ENCODE measurements around the gene RUSC2.
"Not testable (repeated sequence)": the region's sequence is repeated elsewhere in the genome, so short reads cannot be mapped to it uniquely, and the experiment has no call there.

The RUSC2 gene

GRCh38 chr9:35489313-35490154 lies at the start of gene RUSC2:
Gene RUSC2, plus strand, starts transcription at chr9:35490111. Its CDS starts 56,411 bp downstream, at chr9:35546522.
- peak; percentile 71 for DNase-seq

- no peak for DNase-seq
These were observed 43.9 kb upstream of the RUSC2 start for GRCh38 chr9:35446012-35446411.

GRCh38 chr9:35448496-35448895 lies 41.4 kb upstream of the RUSC2 start:
- DNase-seq = no peak

GRCh38 chr9:35452481-35452880 lies 37.4 kb upstream of the RUSC2 start:
- no peak for DNase-seq

GRCh38 chr9:35453786-35454185 lies 36.1 kb upstream of the RUSC2 start:
- no peak for DNase-seq

GRCh38 chr9:35464141-35465025 lies 25.5 kb upstream of the RUSC2 start:
- no peak for DNase-seq

GRCh38 chr9:35470340-35470739 lies 19.6 kb upstream of the RUSC2 start:
- no peak for DNase-seq

GRCh38 chr9:35470894-35471293 lies 19.0 kb upstream of the RUSC2 start:
- DNase-seq = no peak

GRCh38 chr9:35476596-35476995 lies 13.3 kb upstream of the RUSC2 start:
- no peak for DNase-seq

- peak; percentile 61 for DNase-seq
These were observed 12.6 kb upstream of the RUSC2 start for GRCh38 chr9:35477211-35477855.

GRCh38 chr9:35478871-35479270 lies 11.0 kb upstream of the RUSC2 start:
- DNase-seq = no peak

- DNase-seq = no peak
These were observed 8.4 kb upstream of the RUSC2 start for GRCh38 chr9:35481347-35481975.

GRCh38 chr9:35482071-35482470 lies 7.8 kb upstream of the RUSC2 start:
- DNase-seq = no peak

- DNase-seq = no peak
These were observed 5.5 kb upstream of the RUSC2 start for GRCh38 chr9:35484406-35484805.

- no peak for DNase-seq
These were observed 2.8 kb upstream of the RUSC2 start for GRCh38 chr9:35487081-35487480.

GRCh38 chr9:35488021-35488420 lies 1.9 kb upstream of the RUSC2 start:
- DNase-seq = no peak

- DNase-seq = no peak
These were observed 1.2 kb upstream of the RUSC2 start for GRCh38 chr9:35488566-35489312.

GRCh38 chr9:35490155-35490909 lies 421 bp downstream of the RUSC2 start:
- no peak for DNase-seq

GRCh38 chr9:35490910-35491465 lies 1.1 kb downstream of the RUSC2 start:
- DNase-seq = no peak

GRCh38 chr9:35493119-35493518 lies 3.2 kb downstream of the RUSC2 start:
- not testable (repeated sequence) for DNase-seq

GRCh38 chr9:35495984-35496383 lies 6.1 kb downstream of the RUSC2 start:
- no peak for DNase-seq

Measured in NCI-H1105 treated with DMSO at 0.1 percent for 48 hours (cell line).